PC-3 (cell line): ENCODE results near the gene KIAA2012. TPM values are rescaled to one million over a fixed set of nuclear protein-coding genes. Genes with fewer than 3 reads are reported as not detected.
A peak's percentile ranks its signal among the peaks of the same experiment; 100 is the strongest.

Source experiments
- ATAC-seq: fragments of 200-7000 bp; cut with Tn5 transposase; 2 replicates; pipeline ENCODE4 v1.9.1; 2020; ENCODE audit warnings: mild to moderate bottlenecking, moderate library complexity
- BruUV-seq: library from RNA; stranded (reverse); fragments of 400-500 nt; replicated peaks from 2 replicates; lab custom pipeline; 2021; lab: Mats Ljungman, UMichigan
- CTCF ChIA-PET: fragments of 300-600 bp; sonication (Branson Sonifier 250); formaldehyde crosslinking; loops from one replicate; lab custom pipeline; 2022; ENCODE audit warnings: antibody characterized with exemption; lab: Charles Lee
- POLR2A ChIA-PET: fragments of 300-600 bp; sonication (Branson Sonifier 250); formaldehyde crosslinking; loops from one replicate; lab custom pipeline; 2022; ENCODE audit warnings: antibody characterized with exemption; ENCODE audit not compliant: unreplicated experiment; lab: Charles Lee
- DNase-seq: peaks from one replicate; pipeline ENCODE4 v3.0.0-alpha.2; 2015
- H2AFZ ChIP-seq: fragments of 300-600 bp; sonication (generic); 2 replicates; pipeline ENCODE4 v1.6.0; 2016; ENCODE audit warnings: antibody characterized with exemption, low read length
- H3F3A ChIP-seq: fragments of 300-600 bp; sonication (generic); one replicate; pipeline ENCODE4 v1.6.0; 2017; ENCODE audit warnings: antibody characterized with exemption, low read length, control low read depth, mild to moderate bottlenecking; ENCODE audit not compliant: unreplicated experiment
- H3K27ac ChIP-seq: fragments of 300-600 bp; sonication (generic); 2 replicates; pipeline ENCODE4 v1.5.1; 2016; ENCODE audit warnings: mild to moderate bottlenecking, low read length
- H3K27me3 ChIP-seq: fragments of 300-600 bp; sonication (generic); 2 replicates; pipeline ENCODE4 v1.6.1; 2016; ENCODE audit warnings: low read length, mixed read lengths
- H3K36me3 ChIP-seq: fragments of 300-600 bp; sonication (generic); 2 replicates; pipeline ENCODE4 v1.6.1; 2016; ENCODE audit warnings: low read depth, mixed run types, low read length, mixed read lengths
- H3K4me1 ChIP-seq: fragments of 300-600 bp; sonication (generic); 2 replicates; pipeline ENCODE4 v1.5.1; 2016; ENCODE audit warnings: low read length; ENCODE audit not compliant: insufficient read depth
- H3K4me2 ChIP-seq: fragments of 300-600 bp; sonication (generic); 2 replicates; pipeline ENCODE4 v1.6.0; 2016; ENCODE audit warnings: low read length
- H3K4me3 ChIP-seq: fragments of 300-600 bp; sonication (generic); 2 replicates; pipeline ENCODE4 v1.5.1; 2016; ENCODE audit warnings: mild to moderate bottlenecking, low read length, mixed read lengths
- H3K79me2 ChIP-seq: fragments of 300-600 bp; sonication (generic); 2 replicates; pipeline ENCODE4 v1.6.1; 2017; ENCODE audit warnings: low read length, mixed read lengths
- H3K9ac ChIP-seq: fragments of 300-600 bp; sonication (generic); 2 replicates; pipeline ENCODE4 v1.6.0; 2016; ENCODE audit warnings: mild to moderate bottlenecking, low read length
- H3K9me2 ChIP-seq: fragments of 300-600 bp; sonication (generic); replicated peaks from 2 replicates; pipeline ENCODE4 v1.6.1; 2016; ENCODE audit warnings: mixed run types, low read length, mixed read lengths
- H3K9me3 ChIP-seq: fragments of 300-600 bp; sonication (generic); 2 replicates; pipeline ENCODE4 v1.6.1; 2016; ENCODE audit warnings: low read length, mixed read lengths
- H4K20me1 ChIP-seq: fragments of 300-600 bp; sonication (generic); 2 replicates; pipeline ENCODE4 v1.6.1; 2016; ENCODE audit warnings: low read length, mixed read lengths
- CTCF ChIP-seq: fragments of 300-600 bp; sonication (generic); conservative IDR thresholded peaks from 2 replicates; pipeline ENCODE4 v1.5.1; 2017; ENCODE audit warnings: antibody characterized with exemption, low read depth, mild to moderate bottlenecking, low read length
- EZH2 ChIP-seq: fragments of 300-600 bp; sonication (generic); IDR thresholded peaks from one replicate; pipeline ENCODE4 v1.6.1; 2017; ENCODE audit warnings: antibody characterized with exemption, mild to moderate bottlenecking, low read length; ENCODE audit not compliant: unreplicated experiment
- EZH2phosphoT487 ChIP-seq: fragments of 300-600 bp; sonication (generic); IDR thresholded peaks from 2 replicates; pipeline ENCODE4 v1.6.1; 2018; ENCODE audit warnings: mild to moderate bottlenecking, antibody characterized with exemption, low read length, borderline replicate concordance
- intact Hi-C: fragments of 100-400 bp; cut with micrococcal nuclease; formaldehyde crosslinking; loops from 2 replicates; pipeline ENCODE4 v1.9.0; 2023
- total RNA-seq: library from RNA; depleted of rRNA; stranded (reverse); fragments of >200 nt; gene quantifications from 2 replicates; pipeline ENCODE4 v1.2.3, GENCODE V29; 2014

The KIAA2012 gene
- total RNA-seq, 1 experiment from 2014 or later, result not detected

GRCh38 chr2:202040079-202040844 lies 32.8 kb upstream of the KIAA2012 start:
- Histone ChIP-seq H3K27me3 (no peaks in the 10 kb centered on the region), H3K9me3 (no peaks in the 10 kb centered on the region), H3K79me2 (no peaks in the 10 kb centered on the region), H2AFZ (no peak overlapping the region), H3K4me2 (no peak overlapping the region), H3K9ac (no peak overlapping the region), H3K4me3 (no peak overlapping the region), H3F3A (no peaks in the 10 kb centered on the region), H3K36me3 (no peaks in the 10 kb centered on the region), H3K9me2 (no peaks in the 10 kb centered on the region), H3K27ac (no peak overlapping the region), H4K20me1 (no peaks in the 10 kb centered on the region), H3K4me1 (peaks cover 22% of the 10 kb centered on the region)
- DNase-seq (no peak), ATAC-seq (no peak)
- intact Hi-C loops, result no loop called here
- TF ChIP-seq CTCF (no peak), EZH2 (no peak), EZH2phosphoT487 (no peak)
- BruUV-seq, result no TSS peak
- POLR2A ChIA-PET, result no interaction called here
- CTCF ChIA-PET, result interaction anchor here (0.7 kb wide), 1 partner anchor 282 kb away, joined by 6 read pairs; no protein-coding TSS in a partner anchor

- no peak for ATAC-seq
- TF ChIP-seq CTCF, result no peak
- TF ChIP-seq EZH2, result no peak
- no peak for TF ChIP-seq EZH2phosphoT487
- Histone ChIP-seq H2AFZ (peak overlapping the region; percentile 36; the same call in 1 of the 2 replicates), H3F3A (no peaks in the 10 kb centered on the region), H4K20me1 (no peaks in the 10 kb centered on the region), H3K9me2 (no peaks in the 10 kb centered on the region), H3K4me1 (peaks cover 20% of the 10 kb centered on the region), H3K9me3 (no peaks in the 10 kb centered on the region), H3K79me2 (no peaks in the 10 kb centered on the region), H3K27ac (no peak overlapping the region), H3K36me3 (no peaks in the 10 kb centered on the region), H3K4me2 (no peak overlapping the region), H3K9ac (no peak overlapping the region), H3K4me3 (no peak overlapping the region), H3K27me3 (no peaks in the 10 kb centered on the region)
- ChIA-PET POLR2A (no interaction called here), CTCF (no interaction called here)
- DNase-seq, result peak; percentile 46
- intact Hi-C loops, result no loop called here
- BruUV-seq, result no TSS peak
Observed at GRCh38 chr2:202042444-202042843, 30.6 kb upstream of the KIAA2012 start.

GRCh38 chr2:202043475-202043874 lies 29.6 kb upstream of the KIAA2012 start:
- Histone ChIP-seq H3K79me2 (no peaks in the 10 kb centered on the region), H3K36me3 (no peaks in the 10 kb centered on the region), H2AFZ (no peak overlapping the region), H4K20me1 (no peaks in the 10 kb centered on the region), H3K4me2 (no peak overlapping the region), H3K27ac (no peak overlapping the region), H3K4me1 (peaks cover 18% of the 10 kb centered on the region), H3K9me2 (no peaks in the 10 kb centered on the region), H3K9ac (no peak overlapping the region), H3K27me3 (no peaks in the 10 kb centered on the region), H3K9me3 (no peaks in the 10 kb centered on the region), H3F3A (no peaks in the 10 kb centered on the region), H3K4me3 (no peak overlapping the region)
- intact Hi-C loops, result no loop called here
- TF ChIP-seq EZH2 (no peak), EZH2phosphoT487 (no peak), CTCF (no peak)
- no TSS peak for BruUV-seq
- ATAC-seq (no peak), DNase-seq (no peak)
- CTCF ChIA-PET, result no interaction called here
- POLR2A ChIA-PET, result no interaction called here
